Measurements from ENCODE around the gene KCND1.
A peak's percentile ranks its signal among the peaks of the same experiment; 100 is the strongest.
"Not testable (repeated sequence)": the region's sequence is repeated elsewhere in the genome, so short reads cannot be mapped to it uniquely, and the experiment has no call there.

The KCND1 gene

DNA sequence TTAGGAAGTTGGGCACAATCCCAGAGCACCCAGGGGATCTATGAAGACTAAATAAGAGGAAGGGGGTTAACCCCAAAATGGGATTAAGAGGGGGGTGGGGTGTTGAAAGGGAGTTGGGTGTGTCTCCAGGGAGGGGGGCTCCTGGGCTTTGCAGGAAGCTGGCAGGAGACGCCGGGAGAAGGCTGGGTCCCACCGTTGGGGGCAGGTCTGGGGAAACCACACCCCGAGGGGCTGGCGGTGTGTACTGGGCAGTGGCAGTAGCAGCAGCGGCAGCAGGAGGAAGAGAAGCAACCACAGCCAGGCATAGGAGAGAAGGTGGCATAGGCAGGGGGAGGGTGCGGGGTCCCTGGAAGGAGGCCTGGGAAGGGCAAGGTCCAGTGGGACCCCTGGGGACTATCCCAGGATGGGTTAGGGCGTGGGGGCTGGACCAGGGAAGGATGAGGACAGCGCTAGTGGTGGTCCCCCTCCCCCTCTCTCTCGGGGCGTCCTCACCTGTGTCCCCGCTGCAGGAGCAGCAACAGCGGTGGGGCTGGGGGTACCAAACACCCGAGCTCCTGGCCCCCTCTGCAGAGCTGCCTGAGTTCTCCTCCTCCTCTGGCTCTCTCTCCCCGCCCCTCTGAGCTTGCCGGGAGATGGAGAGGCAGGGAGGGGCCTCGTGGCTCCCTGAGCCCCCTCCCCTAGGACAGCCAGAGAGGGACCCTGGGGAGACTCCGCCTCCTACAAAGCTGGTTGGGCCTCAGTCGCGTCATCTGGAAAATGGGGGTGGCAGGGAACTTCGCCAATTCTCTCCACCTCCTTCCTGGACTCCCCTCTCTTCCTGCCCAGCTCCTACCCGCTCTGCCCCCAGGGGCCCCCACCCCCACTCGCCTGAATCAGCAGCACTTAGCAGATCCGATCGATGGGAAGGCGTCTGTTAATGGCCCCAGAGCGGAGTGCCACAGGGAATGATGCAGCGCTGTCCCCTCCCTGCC, at the start of gene KCND1:
Gene KCND1, minus strand, starts transcription at position 596 of the 971 bp plus-strand sequence. CDS start 1,573 bp downstream, outside the sequence.
- DNase-seq: peak; percentile 31

DNA sequence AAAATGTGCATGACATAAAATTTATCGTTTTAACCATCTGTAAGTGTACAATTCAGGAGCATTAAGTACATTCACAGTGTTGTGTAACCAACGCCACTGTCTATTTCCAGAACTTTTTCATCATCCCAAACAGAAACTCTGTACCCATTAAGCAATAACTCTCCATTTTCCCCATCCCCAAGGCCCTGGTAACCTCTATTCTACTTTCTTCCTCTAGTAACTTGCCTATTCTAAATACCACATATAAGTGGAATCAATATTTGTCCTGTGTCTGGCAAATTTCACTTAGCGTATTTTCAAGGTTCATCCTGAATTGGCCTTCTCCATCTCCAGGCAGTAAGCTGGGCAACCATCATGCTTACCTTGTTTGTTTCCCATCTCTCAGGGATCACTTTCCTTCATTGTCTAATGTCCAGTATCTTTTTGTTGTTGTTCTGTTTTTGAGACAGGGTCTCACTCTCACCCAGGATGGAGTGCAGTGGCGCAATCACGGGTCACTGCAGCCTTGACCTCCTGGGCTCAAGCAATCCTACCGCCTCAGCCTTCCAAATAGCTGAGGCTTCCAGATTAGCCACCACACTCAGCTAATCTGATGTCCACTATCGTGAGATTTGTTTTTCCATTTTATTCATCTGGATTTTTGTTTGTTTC, 48.1 kb upstream of the KCND1 start:
- DNase-seq: no peak

DNA sequence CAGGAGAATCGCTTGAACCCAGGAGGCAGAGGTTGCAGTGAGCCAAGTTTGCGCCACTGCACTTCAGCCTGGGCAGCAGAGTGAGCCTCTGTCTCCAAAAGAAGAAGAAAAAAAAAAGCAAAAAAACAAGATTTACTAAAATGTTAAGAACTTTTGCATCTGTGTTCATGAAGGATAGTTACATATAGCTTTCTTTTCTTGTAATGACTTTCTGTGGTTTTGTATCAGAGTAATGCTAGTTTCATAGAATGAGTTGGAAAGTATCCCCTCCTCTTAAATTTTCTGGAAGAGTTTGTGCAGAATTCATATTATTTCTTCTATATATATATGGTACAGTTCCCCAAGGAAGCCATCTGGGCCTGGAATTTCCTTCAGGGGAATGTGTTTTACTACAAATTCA, 47.4 kb upstream of the KCND1 start:
- no peak for DNase-seq

- no peak for DNase-seq
Measured at GRCh38 chrX:49003696-49004095, 32.1 kb upstream of the KCND1 start.

- DNase-seq: peak; percentile 94
Measured at GRCh38 chrX:49002091-49002935, 30.7 kb upstream of the KCND1 start, which contains the start of gene GRIPAP1. TSS of gene GRIPAP1 (minus strand) at chrX:49002264. CDS start at chrX:49002229, 35 bp downstream.

- DNase-seq: peak; percentile 36
Measured at GRCh38 chrX:49001521-49002090, 30.0 kb upstream of the KCND1 start.

DNA sequence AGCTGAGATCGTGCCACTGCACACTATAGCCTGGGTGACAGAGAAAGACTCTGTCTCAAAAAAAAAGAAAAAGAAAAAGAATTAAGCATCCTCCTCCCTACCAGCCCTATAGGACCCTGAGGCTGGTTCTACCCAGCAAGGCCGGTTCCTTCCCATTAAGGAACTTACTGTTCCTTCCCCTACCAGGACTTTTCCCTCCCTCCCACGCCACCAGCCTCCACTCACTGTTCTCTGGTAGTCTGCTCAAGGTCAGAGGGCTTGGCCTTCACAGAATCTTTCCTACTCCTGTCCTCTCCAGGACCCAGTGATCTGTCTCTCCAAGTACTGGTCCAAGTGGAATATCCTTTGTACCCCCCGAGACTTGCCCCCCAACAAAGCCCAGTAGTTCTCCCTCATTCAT, 29.0 kb upstream of the KCND1 start:
- DNase-seq: no peak

DNA sequence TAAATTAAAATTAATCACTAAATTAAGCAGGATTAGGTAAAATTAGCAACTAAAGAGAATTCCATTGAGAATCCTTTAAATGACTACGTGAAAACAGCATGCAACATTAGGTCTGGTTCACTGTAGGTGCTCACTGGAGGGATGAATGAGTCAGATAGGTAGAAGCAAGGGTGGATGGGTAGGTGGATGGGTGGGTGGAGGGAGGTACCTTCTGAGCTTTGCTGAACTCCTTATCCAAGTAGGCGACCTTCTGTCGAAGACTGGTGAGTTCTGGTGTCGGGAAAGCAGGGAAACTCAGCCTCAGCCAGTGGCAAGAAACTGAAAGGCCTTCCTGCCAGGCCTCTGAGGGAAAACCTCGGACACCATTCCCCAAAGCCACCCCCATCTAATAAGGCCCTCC, 27.4 kb upstream of the KCND1 start:
- DNase-seq: no peak

GRCh38 chrX:48998391-48998790, 26.7 kb upstream of the KCND1 start:
- DNase-seq: no peak

DNA sequence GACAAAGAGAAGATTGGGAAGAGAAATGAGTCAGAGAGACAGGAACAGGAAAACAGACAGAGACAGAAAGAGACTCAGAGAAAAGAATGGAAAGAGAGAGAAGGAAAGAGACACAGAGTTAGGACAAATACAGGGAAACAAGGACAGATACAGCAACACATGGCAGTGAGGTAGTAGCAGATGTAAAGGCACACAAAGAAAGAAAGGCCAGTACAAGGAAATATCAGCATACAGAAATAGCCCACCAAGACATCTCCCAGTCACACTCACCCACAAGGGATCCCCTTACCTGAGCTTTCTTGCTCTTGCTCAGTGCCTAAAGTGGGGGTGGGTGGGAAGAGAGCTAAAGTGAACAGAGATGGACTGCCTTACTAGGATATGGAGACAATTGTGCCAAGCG, 26.2 kb upstream of the KCND1 start:
- no peak for DNase-seq

GRCh38 chrX:48997455-48997854, 25.8 kb upstream of the KCND1 start:
- DNase-seq: no peak

GRCh38 chrX:48996969-48997368, 25.3 kb upstream of the KCND1 start:
- DNase-seq: no peak

DNA sequence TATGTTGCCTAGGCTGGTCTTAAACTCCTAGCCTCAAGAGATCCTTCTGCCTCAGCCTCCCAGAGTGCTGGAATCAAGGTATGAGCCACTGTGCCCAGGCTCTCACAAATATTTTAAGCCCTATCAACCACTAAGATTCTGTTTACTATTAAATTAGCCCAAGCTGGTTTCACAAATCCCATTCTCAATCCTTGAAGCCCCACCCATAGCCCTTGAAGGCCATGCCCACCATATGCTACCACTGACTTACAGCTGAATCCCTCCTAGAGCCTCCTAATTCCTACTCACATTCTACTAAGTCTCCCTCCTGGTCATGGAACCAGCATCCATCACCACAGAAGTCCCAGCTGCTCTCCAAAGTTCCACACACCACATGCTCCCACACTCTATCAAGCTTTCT, 20.7 kb upstream of the KCND1 start:
- no peak for DNase-seq

DNA sequence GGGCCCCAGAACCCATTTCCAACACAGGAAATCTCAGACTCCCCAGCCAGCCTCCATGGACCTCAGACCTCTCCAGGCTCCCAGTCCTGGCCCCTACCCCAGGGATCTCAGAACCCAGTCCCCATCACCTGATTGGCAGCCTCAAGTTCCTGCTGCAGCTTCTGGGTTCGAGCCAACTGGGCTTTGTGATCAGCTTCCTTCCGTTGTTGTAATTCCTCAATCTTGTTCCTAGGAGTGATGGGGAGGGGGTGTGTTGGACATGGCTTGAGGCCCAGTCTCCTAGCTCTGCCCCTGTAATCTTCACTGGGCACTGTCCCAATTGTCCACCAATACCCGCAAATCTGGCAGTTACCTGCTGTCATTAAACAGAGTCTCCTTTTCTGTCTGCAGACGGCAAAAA, 17.8 kb upstream of the KCND1 start:
- no peak for DNase-seq

GRCh38 chrX:48983896-48984295, 12.3 kb upstream of the KCND1 start:
- DNase-seq: no peak

GRCh38 chrX:48983081-48983480, 11.4 kb upstream of the KCND1 start:
- DNase-seq: no peak

GRCh38 chrX:48981178-48981577, 9.5 kb upstream of the KCND1 start:
- no peak for DNase-seq

GRCh38 chrX:48980341-48980740, 8.7 kb upstream of the KCND1 start:
- not testable (repeated sequence) for DNase-seq

DNA sequence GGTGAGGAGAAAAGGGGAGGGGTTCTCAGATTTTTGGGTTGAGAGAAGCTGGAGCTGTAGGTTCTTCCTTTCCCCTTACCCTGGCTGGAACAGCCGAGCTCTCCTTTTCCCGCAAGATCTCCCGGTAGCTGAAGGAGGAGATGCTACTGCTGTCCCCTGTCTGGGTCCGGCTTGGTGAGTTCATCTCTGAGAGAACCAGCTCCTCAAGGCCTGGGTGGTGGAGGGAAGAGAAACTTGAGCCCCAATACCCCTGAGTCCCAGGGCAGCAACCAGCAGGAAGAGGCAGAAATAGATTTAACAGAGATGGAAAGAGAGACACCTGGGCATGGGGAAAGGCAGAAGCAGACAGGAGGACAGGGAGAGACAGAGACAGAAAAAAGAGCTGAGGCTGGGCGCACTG, 6.6 kb upstream of the KCND1 start:
- no peak for DNase-seq

DNA sequence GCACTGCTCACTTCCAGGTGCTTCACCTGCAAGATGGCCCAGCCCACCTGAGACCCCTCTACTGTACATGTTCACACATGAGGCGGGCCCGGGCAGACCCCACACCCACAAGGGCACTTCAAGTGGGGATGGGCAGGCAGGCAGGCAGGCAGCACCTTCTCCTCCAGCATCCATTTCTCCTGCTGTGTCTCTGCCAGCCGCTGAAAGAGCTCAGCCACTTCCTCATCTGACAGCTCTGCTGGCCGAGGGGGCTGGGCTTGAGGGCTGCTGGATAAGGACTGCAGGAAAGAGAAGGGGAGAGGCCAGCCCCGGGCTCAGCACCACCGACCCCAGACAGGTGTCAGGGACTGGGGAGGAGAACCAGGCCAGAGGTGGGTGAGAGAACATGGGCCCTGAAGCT, 4.4 kb upstream of the KCND1 start:
- no peak for DNase-seq

GRCh38 chrX:48975541-48975940, 3.9 kb upstream of the KCND1 start:
- DNase-seq: no peak

DNA sequence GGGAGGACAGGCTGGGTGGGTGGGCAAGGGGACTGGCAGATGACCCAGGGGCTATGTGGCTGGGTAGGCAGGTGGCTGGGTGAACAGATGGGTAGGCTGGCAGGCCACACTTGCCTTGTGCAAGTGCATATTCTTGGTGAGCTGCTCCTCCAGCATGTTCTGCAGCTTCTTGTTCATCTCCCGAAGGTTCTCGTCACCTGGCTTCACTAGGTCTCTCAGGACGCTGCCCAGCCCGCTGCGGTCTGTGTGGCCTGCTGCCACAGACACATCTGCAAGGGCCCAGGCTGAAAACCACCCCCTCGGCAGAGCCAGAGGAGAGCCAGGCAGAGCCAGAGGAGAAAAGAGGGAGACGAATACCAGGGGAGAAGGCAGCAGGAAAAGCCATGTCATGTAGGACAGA, 3.4 kb upstream of the KCND1 start:
- DNase-seq: no peak

DNA sequence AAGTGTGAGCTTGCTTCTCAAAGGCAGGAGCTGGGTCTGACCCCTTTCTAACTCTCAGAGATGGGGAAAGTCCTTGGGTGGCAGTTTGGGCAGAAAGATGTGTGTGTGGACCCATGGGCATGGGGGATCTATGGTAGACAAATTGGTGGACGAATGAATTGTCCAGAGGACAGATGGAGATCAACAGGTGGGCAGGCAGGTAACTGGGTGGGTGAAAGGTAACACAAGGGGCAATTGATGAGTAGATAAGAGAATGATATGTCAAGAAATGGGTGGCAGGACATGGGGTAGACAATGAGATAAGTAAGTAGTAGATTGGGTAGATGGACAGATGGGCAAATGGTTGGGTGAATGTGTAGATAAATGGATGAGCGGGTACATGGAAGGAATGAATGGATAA, 2.9 kb upstream of the KCND1 start:
- no peak for DNase-seq

Data from NCI-H1092 treated with DMSO at 0.1 percent for 48 hours (cell line).